H1 (cell line): ENCODE results near the gene HS1BP3. TPM values are rescaled to one million over a fixed set of nuclear protein-coding genes. Genes with fewer than 3 reads are reported as not detected.

Experiments
- CHD7 ChIP-seq: fragments of 300-600 bp; sonication (generic); IDR thresholded peaks from 2 replicates; pipeline ENCODE4 v1.7.1; 2012; ENCODE audit warnings: low read length, moderate library complexity, mild to moderate bottlenecking, inconsistent platforms; ENCODE audit not compliant: insufficient replicate concordance
- polyA plus RNA-seq, 7 experiments: library from polyadenylated mRNA; depleted of rRNA in 3 of 7; stranded (reverse) in 5 of 7; unstranded in 2 of 7; fragments of >200 nt in 5 of 7; fragments of 200-250 nt in 2 of 7; gene quantifications; 1 replicate in 5 of 7; 2 replicates in 1 of 7; 4 replicates in 1 of 7; pipeline versions ENCODE4 v1.2.1 to v1.2.3, GENCODE V29; 2011 to 2013; ENCODE audit warnings: missing spikeins in 2 of 7, mixed read lengths in 2 of 7
- total RNA-seq: library from RNA; stranded (reverse); fragmentation: NEBNext Ultra II Directional; extraction: Animal tissue kit (Norgen Biotek cat#: 25700); gene quantifications from 2 replicates; pipeline ENCODE4 v1.2.1, GENCODE V29; 2021

The HS1BP3 gene
- total and polyA plus RNA-seq, 2 of the 8 experiments (the other 6 are each of a cell fraction or from before 2014, with no cell fraction given), result 11.1 to 11.3 TPM

DNA sequence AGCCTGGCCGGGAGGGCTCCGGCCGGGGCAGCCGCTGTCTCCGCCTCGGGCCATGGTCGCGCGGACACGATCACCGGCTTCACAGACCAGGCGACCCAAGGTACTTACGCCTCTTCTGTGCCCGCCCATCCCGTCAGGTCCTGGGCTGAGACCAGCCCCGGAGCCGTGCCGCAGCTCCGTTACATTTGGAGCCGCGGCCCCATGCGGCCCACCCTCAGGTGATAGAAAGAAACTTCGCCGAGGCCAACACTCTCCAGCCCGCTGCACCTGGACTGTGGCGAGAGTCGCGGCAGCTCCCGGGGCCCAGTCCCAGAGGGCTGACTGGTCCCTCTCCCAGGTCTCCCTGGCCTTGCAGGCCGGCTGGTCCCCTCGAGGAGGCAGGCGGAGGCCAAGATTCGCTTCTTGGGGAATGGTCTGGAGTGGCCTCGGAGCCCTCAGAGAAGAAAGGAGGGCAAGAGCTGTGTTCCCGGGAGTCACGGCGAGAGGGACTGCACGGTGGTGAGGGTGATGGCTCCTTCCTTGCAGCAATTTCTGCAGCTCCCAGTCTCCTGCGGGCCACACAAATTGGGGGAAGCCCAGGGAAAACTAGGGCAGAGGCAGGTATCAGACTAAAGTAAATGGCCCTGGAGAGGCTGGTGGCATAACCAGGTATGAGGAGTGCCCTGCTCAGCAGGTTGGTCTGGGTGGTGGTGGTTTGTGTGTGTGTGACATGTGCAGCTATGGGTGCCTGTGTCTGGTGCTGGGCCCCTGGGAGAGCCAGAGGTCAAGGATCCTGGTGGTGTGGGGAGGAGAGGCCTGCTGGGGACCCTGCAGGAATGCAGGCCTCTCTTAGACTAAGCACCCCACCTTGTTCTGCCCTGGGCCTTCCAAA is 16.9 kb upstream of the HS1BP3 start (continued):
- no peak for TF ChIP-seq CHD7
